Activated CD8-positive, alpha-beta T cell treated with anti-CD3 and anti-CD28 coated beads for 36 hours (primary cell): ENCODE results near the gene SGMS1. TPM values are rescaled to one million over a fixed set of nuclear protein-coding genes. Genes with fewer than 3 reads are reported as not detected.

ENCODE experiments used
- ATAC-seq: fragments of 200-7000 bp; cut with Tn5 transposase; one replicate; pipeline ENCODE4 v1.10.0; 2021; ENCODE audit warnings: mild to moderate bottlenecking, moderate library complexity
- CTCF ChIA-PET: fragments of 350-600 bp; sonication (Branson Sonifier 250); formaldehyde crosslinking; loops from one replicate; lab custom pipeline; 2021; ENCODE audit warnings: antibody characterized with exemption; lab: Charles Lee
- POLR2A ChIA-PET: fragments of 350-600 bp; sonication (Branson Sonifier 250); formaldehyde crosslinking; loops from one replicate; lab custom pipeline; 2021; ENCODE audit warnings: antibody characterized with exemption; lab: Charles Lee
- DNase-seq: peaks from one replicate; pipeline ENCODE4 v3.0.0-alpha.2; 2020
- H3K27ac Mint-ChIP-seq: one replicate; pipeline ENCODE4 v1.8.0; 2021; ENCODE audit warnings: mild to moderate bottlenecking, mixed read lengths
- H3K27me3 Mint-ChIP-seq: one replicate; pipeline ENCODE4 v1.8.0; 2021; ENCODE audit warnings: mixed read lengths
- H3K36me3 Mint-ChIP-seq: one replicate; pipeline ENCODE4 v1.8.0; 2021; ENCODE audit warnings: low read depth, mixed read lengths
- H3K4me1 Mint-ChIP-seq: one replicate; pipeline ENCODE4 v1.8.0; 2021; ENCODE audit warnings: low read depth, mixed read lengths
- H3K4me3 Mint-ChIP-seq: one replicate; pipeline ENCODE4 v1.8.0; 2021; ENCODE audit warnings: mild to moderate bottlenecking, moderate library complexity, mixed read lengths
- H3K9me3 Mint-ChIP-seq: one replicate; pipeline ENCODE4 v1.8.0; 2021; ENCODE audit warnings: mixed read lengths
- CTCF ChIP-seq: fragments of 200-600 bp; IDR thresholded peaks from one replicate; pipeline ENCODE4 v1.8.0; 2022; ENCODE audit warnings: antibody characterized with exemption, mild to moderate bottlenecking
- intact Hi-C: fragments of 100-400 bp; cut with micrococcal nuclease; formaldehyde crosslinking; loops from one replicate; pipeline ENCODE4 v1.10.0; 2022
- total RNA-seq, 2 experiments: library from RNA; stranded (reverse); gene quantifications; one replicate each; pipeline ENCODE4 v1.2.3, GENCODE V29; 2021

The SGMS1 gene
- total RNA-seq, 2 experiments from 2014 or later = 9.0 to 10.6 TPM

DNA sequence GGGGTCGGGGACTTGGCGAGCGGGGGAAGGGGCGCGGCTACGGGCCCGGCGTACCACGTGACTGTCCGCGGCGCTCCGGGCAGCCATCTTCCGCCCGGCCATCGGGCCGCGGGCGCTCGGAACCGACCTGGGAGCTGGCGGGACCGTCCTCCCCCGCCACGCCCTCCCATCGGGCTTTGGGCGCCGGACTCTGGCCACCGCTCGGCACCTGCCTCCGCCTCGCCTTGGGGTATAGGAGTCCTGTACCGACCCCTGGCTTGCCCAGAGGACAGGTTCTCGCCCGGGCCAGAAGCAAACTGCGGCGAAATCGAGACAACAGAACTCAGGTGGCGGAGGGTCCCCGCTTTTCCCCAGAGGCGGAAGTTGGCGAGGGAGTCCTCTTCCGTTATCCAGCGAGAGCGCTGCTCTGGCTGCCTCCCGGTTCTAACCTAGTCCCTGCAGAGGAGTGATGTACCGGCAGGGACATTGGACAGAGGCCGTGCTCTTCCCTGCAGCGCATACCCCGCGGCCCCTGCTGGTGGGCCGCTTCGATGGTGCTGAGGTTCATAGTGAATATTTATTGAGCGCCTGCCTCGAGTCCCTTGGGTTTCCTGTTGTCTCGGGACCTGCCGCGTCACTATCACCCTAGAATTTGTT, 1.2 kb upstream of the SGMS1 start:
- intact Hi-C loops = loop anchor here (5.0 kb wide), 3 partner anchors 88 to 208 kb away; no protein-coding TSS in a partner anchor
- H3K36me3 Mint-ChIP-seq = peaks cover 7% of the 10 kb centered on the region
- peak overlapping the region; percentile 86 for H3K4me3 Mint-ChIP-seq
- ATAC-seq (peak; percentile 47), DNase-seq (peak; percentile 77)
- CTCF ChIA-PET = interaction anchor here (1.8 kb wide), 2 partner anchors 13 to 90 kb away, joined by 3 to 6 read pairs; no protein-coding TSS in a partner anchor
- POLR2A ChIA-PET = interaction anchor here (0.8 to 4.3 kb wide), 7 partner anchors 10 to 405 kb away, joined by 3 to 20 read pairs (median 3); no protein-coding TSS in a partner anchor
- peak overlapping the region; percentile 92 for H3K27ac Mint-ChIP-seq
- no peaks in the 10 kb centered on the region for H3K9me3 Mint-ChIP-seq
- no peaks in the 10 kb centered on the region for H3K27me3 Mint-ChIP-seq
- peaks cover 39% of the 10 kb centered on the region for H3K4me1 Mint-ChIP-seq
- peak; percentile 61 for TF ChIP-seq CTCF

- Mint-ChIP-seq H3K36me3 (peaks cover 7% of the 10 kb centered on the region), H3K4me1 (peaks cover 39% of the 10 kb centered on the region), H3K27ac (peak overlapping the region; percentile 95), H3K27me3 (no peaks in the 10 kb centered on the region), H3K4me3 (peak overlapping the region; percentile 89), H3K9me3 (no peaks in the 10 kb centered on the region)
- ChIA-PET POLR2A (interaction anchor here (0.8 to 4.3 kb wide), 7 partner anchors 10 to 404 kb away, joined by 3 to 20 read pairs (median 3); no protein-coding TSS in a partner anchor), CTCF (interaction anchor here (0.6 to 1.8 kb wide), 3 partner anchors 13 to 111 kb away, joined by 3 to 6 read pairs (median 3); no protein-coding TSS in a partner anchor)
- DNase-seq (peak; percentile 95), ATAC-seq (peak; percentile 73)
- no peak for TF ChIP-seq CTCF
- intact Hi-C loops = loop anchor here (5.0 kb wide), 1 partner anchor 87 kb away; no protein-coding TSS in a partner anchor
Observed at GRCh38 chr10:50624413-50624865, 683 bp upstream of the SGMS1 start.

GRCh38 chr10:50622706-50623662, 772 bp downstream of the SGMS1 start:
- POLR2A ChIA-PET = interaction anchor here (0.6 to 4.3 kb wide), 5 partner anchors 10 to 207 kb away, joined by 3 to 20 read pairs (median 5); no protein-coding TSS in a partner anchor

More at GRCh38 chr10:50622706-50623662, 772 bp downstream of the SGMS1 start:
- no peak for TF ChIP-seq CTCF
- ATAC-seq (peak; percentile 5), DNase-seq (peak; percentile 55)
- CTCF ChIA-PET = interaction anchor here (0.9 to 2.1 kb wide), 8 partner anchors 10 to 203 kb away, joined by 3 to 11 read pairs (median 4); no protein-coding TSS in a partner anchor
- Mint-ChIP-seq H3K4me1 (peaks cover 44% of the 10 kb centered on the region), H3K27me3 (no peaks in the 10 kb centered on the region), H3K4me3 (peak overlapping the region; percentile 89), H3K9me3 (no peaks in the 10 kb centered on the region), H3K27ac (peak overlapping the region; percentile 95), H3K36me3 (peaks cover 3% of the 10 kb centered on the region)
- intact Hi-C loops = loop anchor here (5.0 kb wide), 1 partner anchor 86 kb away; no protein-coding TSS in a partner anchor
